GM13977 (cell line): ENCODE data around the gene PRG3.
"Not testable (repeated sequence)": the region's sequence is repeated elsewhere in the genome, so short reads cannot be mapped to it uniquely, and the experiment has no call there.

Experiments used
- DNase-seq: peaks from one replicate; pipeline ENCODE4 v3.0.0; 2012; ENCODE audit warnings: low spot score
- CTCF ChIP-seq: IDR thresholded peaks from 2 replicates; pipeline ENCODE4 v1.5.1; 2012; ENCODE audit warnings: mild to moderate bottlenecking, control low read depth; ENCODE audit not compliant: insufficient read depth; ENCODE audit errors: extremely low read depth, missing control alignments
- in situ Hi-C: fragments of 300-500 bp; cut with MboI; formaldehyde crosslinking; loops from one replicate; pipeline ENCODE4 v1.12.0; 2022; ENCODE audit warnings: low sequenced_read_pairs, low pct_unique_long_range_greater_than_20kb, mixed read lengths, inconsistent platforms; ENCODE audit not compliant: unreplicated experiment

Gene PRG3

DNA sequence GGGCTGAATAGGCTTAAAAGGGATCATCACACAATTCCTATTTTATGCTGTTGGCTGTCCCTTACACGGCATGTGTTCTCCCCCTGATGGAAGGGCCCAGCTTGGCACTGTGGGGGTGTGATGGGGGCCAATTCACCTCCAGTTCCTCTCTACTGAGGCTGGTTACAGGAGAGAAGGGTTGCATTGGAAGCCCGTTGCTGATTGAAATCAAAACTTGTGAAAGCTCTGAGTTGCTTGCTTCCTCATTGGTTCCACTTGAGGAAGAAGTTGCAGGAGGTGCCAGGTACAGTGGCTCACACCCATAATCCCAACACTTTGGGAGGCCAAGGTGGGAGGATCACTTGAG, 22.8 kb upstream of the PRG3 start:
- DNase-seq = no peak
- in situ Hi-C loops = no loop called here
- no peak for TF ChIP-seq CTCF

DNA sequence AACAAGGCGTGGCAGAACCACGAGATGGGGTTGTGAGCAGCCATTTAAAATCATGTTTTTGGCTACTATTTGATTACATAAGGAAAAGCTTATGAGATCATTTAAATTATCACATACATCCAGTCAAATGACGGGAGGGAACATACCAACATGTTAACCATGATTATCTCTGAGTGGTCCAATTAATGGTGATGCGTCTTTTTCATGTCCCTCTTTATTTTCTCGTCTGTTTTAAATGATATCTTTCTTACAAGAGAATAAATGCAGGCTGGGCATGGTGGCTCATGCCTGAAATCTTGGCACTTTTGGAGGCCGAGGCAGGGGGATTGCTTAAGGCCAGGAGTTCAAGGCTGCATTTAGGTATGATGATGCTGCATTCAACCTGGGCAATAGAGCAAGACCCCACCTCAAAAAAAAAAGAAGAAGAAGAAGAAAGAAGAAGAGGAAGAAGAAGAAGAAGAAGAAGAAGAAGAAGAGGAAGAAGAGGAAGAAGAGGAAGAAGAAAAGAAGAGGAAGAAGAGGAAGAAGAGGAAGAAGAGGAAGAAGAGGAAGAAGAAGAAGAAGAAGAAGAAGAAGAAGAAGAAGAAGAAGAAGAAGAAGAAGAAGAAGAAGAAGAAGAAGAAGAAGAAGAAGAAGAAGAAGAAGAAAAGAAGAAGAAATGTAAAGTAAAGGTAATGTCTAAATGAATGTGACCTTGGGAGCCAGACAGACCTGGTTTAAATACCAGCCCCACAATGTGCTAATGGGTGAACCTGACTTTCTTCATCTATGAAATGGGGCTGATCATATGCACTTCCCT, 22.3 kb upstream of the PRG3 start:
- in situ Hi-C loops, DNase-seq: not testable (repeated sequence)

- no peak for DNase-seq
- in situ Hi-C loops = no loop called here
- TF ChIP-seq CTCF = no peak
Observed at GRCh38 chr11:57402188-57403002, 21.4 kb upstream of the PRG3 start.

GRCh38 chr11:57399972-57400578, 19.1 kb upstream of the PRG3 start:
- in situ Hi-C loops = no loop called here
- no peak for DNase-seq
- TF ChIP-seq CTCF = no peak

DNA sequence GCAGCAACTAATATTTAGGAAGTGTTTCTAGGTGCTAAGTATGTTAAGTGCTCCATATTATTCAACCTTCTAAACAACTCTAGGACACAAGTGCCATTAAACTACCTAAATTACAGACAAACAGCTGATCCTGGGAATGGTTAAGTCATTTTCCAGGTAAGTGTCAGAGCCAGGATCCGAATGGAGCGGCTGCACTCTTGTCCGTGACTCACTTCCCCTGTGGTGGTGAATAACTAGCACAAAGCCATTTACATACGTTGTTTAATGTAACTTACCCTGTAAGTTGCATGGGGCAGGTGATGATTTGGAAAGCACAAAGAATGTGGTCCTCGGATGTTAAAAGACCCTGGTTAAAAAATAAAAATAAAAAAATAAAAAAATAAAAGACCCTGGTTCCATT, 18.3 kb upstream of the PRG3 start:
- TF ChIP-seq CTCF = no peak
- in situ Hi-C loops = no loop called here
- DNase-seq = no peak

DNA sequence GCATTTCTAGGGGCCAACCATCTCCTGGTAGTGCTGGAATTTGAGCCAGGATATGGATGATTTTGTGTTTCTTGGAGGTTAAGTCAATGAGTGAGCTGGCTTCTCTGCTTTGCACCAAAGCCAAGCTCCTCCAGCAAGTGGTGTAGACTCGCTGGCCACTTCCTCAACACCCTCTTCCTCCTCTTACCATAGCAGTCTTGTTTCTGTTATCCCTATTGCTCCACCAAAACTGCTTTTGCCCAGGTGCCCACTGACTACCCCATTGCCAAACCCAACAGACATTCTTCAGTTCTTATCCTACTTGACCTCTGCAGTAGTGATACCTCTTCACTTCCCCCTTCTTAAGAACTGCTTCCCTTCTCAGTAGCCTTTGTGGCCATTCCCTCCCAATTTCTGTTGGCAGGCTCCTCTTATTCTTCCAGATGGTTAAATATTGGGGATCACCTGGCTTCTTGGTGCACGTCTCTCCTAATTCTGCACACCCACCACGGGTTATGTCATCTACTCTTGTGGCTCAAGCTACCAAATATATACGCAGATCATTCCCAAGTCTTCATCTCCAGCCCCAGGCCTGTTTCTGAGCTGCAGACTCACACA, 16.5 kb upstream of the PRG3 start:
- no peak for DNase-seq
- in situ Hi-C loops = no loop called here
- TF ChIP-seq CTCF = no peak

DNA sequence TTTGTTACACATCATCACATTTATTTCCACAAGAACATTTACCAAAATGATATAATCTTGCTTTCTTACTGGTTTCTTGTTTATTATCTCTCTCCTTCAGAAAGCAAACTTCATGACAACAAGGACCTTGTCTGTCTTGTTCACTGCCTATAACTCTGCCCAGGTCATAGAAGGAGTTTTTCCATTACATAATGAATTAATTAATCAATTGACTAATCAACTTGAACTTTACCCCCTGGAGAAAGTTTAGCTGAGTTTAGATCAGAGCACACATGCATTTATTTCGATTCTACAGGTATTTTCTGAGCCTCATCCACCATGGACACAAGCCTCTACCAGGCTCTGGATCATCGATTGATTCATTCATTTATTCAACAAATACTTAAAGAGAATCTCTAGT, 15.8 kb upstream of the PRG3 start:
- no peak for TF ChIP-seq CTCF
- no peak for DNase-seq
- in situ Hi-C loops = no loop called here
